Measurements from ENCODE around the gene ZFYVE28.

Gene ZFYVE28

GRCh38 chr4:2348786-2349185 is 69.7 kb downstream of the ZFYVE28 start:
- Mint-ChIP-seq H3K4me3 (no peak overlapping the region), H3K36me3 (peaks cover 6 to 8% of the 10 kb centered on the region in 2 donors), H3K27me3 (peaks cover 4 to 5% of the 10 kb centered on the region in 2 donors), H3K9me3 (peaks cover 5 to 8% of the 10 kb centered on the region in 2 donors), H3K4me1 (peaks cover 7 to 8% of the 10 kb centered on the region in 2 donors), H3K27ac (no peak overlapping the region)
- ATAC-seq (replicated peaks) (no peak), DNase-seq (no peak)

- H3K4me1 Mint-ChIP-seq: peaks cover 0 to 2% of the 10 kb centered on the region in 2 donors
- peaks cover 5 to 6% of the 10 kb centered on the region in 2 donors for H3K27me3 Mint-ChIP-seq
- DNase-seq (no peak), ATAC-seq (replicated peaks) (no peak)
- peaks cover 5 to 9% of the 10 kb centered on the region in 2 donors for H3K9me3 Mint-ChIP-seq
- no peak overlapping the region for H3K27ac Mint-ChIP-seq
- no peak overlapping the region for H3K4me3 Mint-ChIP-seq
- H3K36me3 Mint-ChIP-seq: peaks cover 7 to 9% of the 10 kb centered on the region in 2 donors
Measured at GRCh38 chr4:2347190-2347589, 71.3 kb downstream of the ZFYVE28 start.

GRCh38 chr4:2343476-2343875 is 75.0 kb downstream of the ZFYVE28 start:
- peaks cover 11 to 14% of the 10 kb centered on the region in 2 donors for H3K27me3 Mint-ChIP-seq
- H3K4me3 Mint-ChIP-seq: no peak overlapping the region
- H3K27ac Mint-ChIP-seq: no peak overlapping the region
- ATAC-seq (replicated peaks) (no peak), DNase-seq (no peak)
- no peaks in the 10 kb centered on the region for H3K4me1 Mint-ChIP-seq
- peaks cover 5 to 9% of the 10 kb centered on the region in 2 donors for H3K9me3 Mint-ChIP-seq
- peaks cover 7 to 9% of the 10 kb centered on the region in 2 donors for H3K36me3 Mint-ChIP-seq

- DNase-seq (no peak), ATAC-seq (replicated peaks) (no peak)
- Mint-ChIP-seq H3K27me3 (peaks cover 11 to 14% of the 10 kb centered on the region in 2 donors), H3K27ac (no peak overlapping the region), H3K4me3 (no peak overlapping the region), H3K9me3 (peaks cover 5 to 6% of the 10 kb centered on the region in 2 donors), H3K4me1 (no peaks in the 10 kb centered on the region), H3K36me3 (peaks cover 8 to 9% of the 10 kb centered on the region in 2 donors)
Measured at GRCh38 chr4:2341911-2342652, 76.4 kb downstream of the ZFYVE28 start.

- ATAC-seq (replicated peaks) (no peak), DNase-seq (no peak)
- H3K27ac Mint-ChIP-seq: no peak overlapping the region
- H3K36me3 Mint-ChIP-seq: peaks cover 8 to 9% of the 10 kb centered on the region in 2 donors
- H3K4me3 Mint-ChIP-seq: no peak overlapping the region
- H3K4me1 Mint-ChIP-seq: no peaks in the 10 kb centered on the region
- H3K9me3 Mint-ChIP-seq: peaks cover under 1 to 5% of the 10 kb centered on the region in 2 donors
- H3K27me3 Mint-ChIP-seq: peaks cover 18 to 20% of the 10 kb centered on the region in 2 donors
Measured at GRCh38 chr4:2341261-2341841, 77.1 kb downstream of the ZFYVE28 start.

GRCh38 chr4:2340272-2341061 is 78.0 kb downstream of the ZFYVE28 start:
- no peak overlapping the region for H3K4me3 Mint-ChIP-seq
- peaks cover 8 to 9% of the 10 kb centered on the region in 2 donors for H3K36me3 Mint-ChIP-seq
- peaks cover 0 to 5% of the 10 kb centered on the region in 2 donors for H3K9me3 Mint-ChIP-seq
- ATAC-seq (replicated peaks) (no peak), DNase-seq (no peak)
- no peak overlapping the region for H3K27ac Mint-ChIP-seq
- H3K4me1 Mint-ChIP-seq: peaks cover 0 to 2% of the 10 kb centered on the region in 2 donors
- peaks cover 26 to 27% of the 10 kb centered on the region in 2 donors for H3K27me3 Mint-ChIP-seq

GRCh38 chr4:2339458-2340271 is 78.8 kb downstream of the ZFYVE28 start:
- Mint-ChIP-seq H3K36me3 (peaks cover 3 to 4% of the 10 kb centered on the region in 2 donors), H3K27me3 (peaks cover 33% of the 10 kb centered on the region in 2 donors), H3K27ac (no peak overlapping the region), H3K4me1 (peaks cover 4 to 6% of the 10 kb centered on the region in 2 donors), H3K9me3 (peaks cover 0 to 2% of the 10 kb centered on the region in 2 donors), H3K4me3 (no peak overlapping the region)
- ATAC-seq (replicated peaks): no peak
- no peak for DNase-seq

- Mint-ChIP-seq H3K36me3 (peaks cover 2 to 3% of the 10 kb centered on the region in 2 donors), H3K4me1 (peaks cover 5 to 9% of the 10 kb centered on the region in 2 donors), H3K27me3 (peaks cover 31 to 33% of the 10 kb centered on the region in 2 donors), H3K27ac (no peak overlapping the region), H3K9me3 (peaks cover 0 to 1% of the 10 kb centered on the region in 2 donors), H3K4me3 (no peak overlapping the region)
- DNase-seq (no peak), ATAC-seq (replicated peaks) (no peak)
Measured at GRCh38 chr4:2338754-2339457, 79.5 kb downstream of the ZFYVE28 start.

- H3K27me3 Mint-ChIP-seq: peaks cover 28 to 36% of the 10 kb centered on the region in 2 donors
- H3K27ac Mint-ChIP-seq: no peak overlapping the region
- H3K9me3 Mint-ChIP-seq: no peaks in the 10 kb centered on the region
- peaks cover 0 to 1% of the 10 kb centered on the region in 2 donors for H3K36me3 Mint-ChIP-seq
- DNase-seq (no peak), ATAC-seq (replicated peaks) (no peak)
- no peak overlapping the region for H3K4me3 Mint-ChIP-seq
- peaks cover 12 to 16% of the 10 kb centered on the region in 2 donors for H3K4me1 Mint-ChIP-seq
Measured at GRCh38 chr4:2337896-2338295, 80.5 kb downstream of the ZFYVE28 start.

GRCh38 chr4:2337131-2337723 is 81.2 kb downstream of the ZFYVE28 start:
- Mint-ChIP-seq H3K27ac (no peak overlapping the region), H3K4me1 (peaks cover 12 to 16% of the 10 kb centered on the region in 2 donors), H3K27me3 (peaks cover 28 to 41% of the 10 kb centered on the region in 2 donors), H3K4me3 (no peak overlapping the region), H3K36me3 (peaks cover 0 to 1% of the 10 kb centered on the region in 2 donors), H3K9me3 (no peaks in the 10 kb centered on the region)
- ATAC-seq (replicated peaks) (no peak), DNase-seq (no peak)

GRCh38 chr4:2336659-2337058 is 81.8 kb downstream of the ZFYVE28 start:
- Mint-ChIP-seq H3K27me3 (peaks cover 28 to 43% of the 10 kb centered on the region in 2 donors), H3K36me3 (peaks cover 0 to 1% of the 10 kb centered on the region in 2 donors), H3K9me3 (no peaks in the 10 kb centered on the region), H3K4me1 (peaks cover 12 to 16% of the 10 kb centered on the region in 2 donors), H3K27ac (no peak overlapping the region), H3K4me3 (no peak overlapping the region)
- DNase-seq (no peak), ATAC-seq (replicated peaks) (no peak)

- no peak overlapping the region for H3K27ac Mint-ChIP-seq
- H3K4me3 Mint-ChIP-seq: no peak overlapping the region
- peaks cover 12 to 16% of the 10 kb centered on the region in 2 donors for H3K4me1 Mint-ChIP-seq
- peaks cover 33 to 49% of the 10 kb centered on the region in 2 donors for H3K27me3 Mint-ChIP-seq
- no peak for DNase-seq
- no peak for ATAC-seq (replicated peaks)
- H3K9me3 Mint-ChIP-seq: no peaks in the 10 kb centered on the region
- peaks cover 0 to 1% of the 10 kb centered on the region in 2 donors for H3K36me3 Mint-ChIP-seq
Measured at GRCh38 chr4:2335729-2336101, 82.7 kb downstream of the ZFYVE28 start.
